HCT116 (cell line): Measurements from ENCODE around the gene ABHD2. TPM values are rescaled to one million over a fixed set of nuclear protein-coding genes. Genes with fewer than 3 reads are reported as not detected.

Source experiments
- ATAC-seq: fragments of 200-7000 bp; cut with Tn5 transposase; 2 replicates; pipeline ENCODE4 v1.9.1; 2020; ENCODE audit warnings: mild to moderate bottlenecking, moderate library complexity
- BruUV-seq: library from RNA; stranded (reverse); fragments of 400-500 nt; replicated peaks from 2 replicates; lab custom pipeline; 2021; lab: Mats Ljungman, UMichigan
- CTCF ChIA-PET: fragments of 300-600 bp; sonication (Branson Sonifier 250); formaldehyde crosslinking; loops from one replicate; lab custom pipeline; 2021; ENCODE audit warnings: antibody characterized with exemption; lab: Charles Lee
- POLR2A ChIA-PET: fragments of 300-600, 350-600 bp; sonication (Branson Sonifier 250); formaldehyde crosslinking; loops from one replicate; lab custom pipeline; 2021; ENCODE audit warnings: antibody characterized with exemption; lab: Charles Lee
- RAD21 ChIA-PET, 2 experiments: fragments of 300-600 bp; sonication (Branson Sonifier 250); formaldehyde crosslinking; loops; one replicate each; lab custom pipeline; 2023; ENCODE audit warnings: low total read pairs in 2 of 2; ENCODE audit not compliant: uncharacterized antibody in 2 of 2, unreplicated experiment in 2 of 2, low non-redundant PET in 1 of 2; lab: Charles Lee
- DNase-seq: peaks from one replicate; pipeline ENCODE4 v3.0.0-alpha.2; 2010; ENCODE audit warnings: low read depth, low spot score
- H2AFZ ChIP-seq: fragments of 200-600 bp; shearing (Covaris generic), sonication (generic); 2 replicates; pipeline ENCODE4 v1.6.1; 2017; ENCODE audit warnings: low read depth, mixed run types, mixed read lengths, antibody characterized with exemption, low read length; ENCODE audit not compliant: poor library complexity, severe bottlenecking
- H3K27ac ChIP-seq: 2 replicates; pipeline ENCODE4 v1.5.1; 2012; ENCODE audit warnings: low read depth, low read length
- H3K27me3 ChIP-seq: fragments of 200-600 bp; sonication (generic); 2 replicates; pipeline ENCODE4 v1.6.1; 2016; ENCODE audit warnings: mixed run types, low read length, mixed read lengths; ENCODE audit not compliant: insufficient read depth
- H3K36me3 ChIP-seq, 2 experiments: fragments of 200-500 bp in 1 of 2; fragments of 200-600 bp in 1 of 2; sonication (Bioruptor generic) in 1 of 2; sonication (generic) in 1 of 2; 2 replicates each; pipeline versions ENCODE4 v1.5.1 to v1.6.1; 2014 to 2016; ENCODE audit warnings: low read length in 2 of 2, inconsistent platforms in 1 of 2, mixed read lengths in 1 of 2, mixed run types in 1 of 2; ENCODE audit not compliant: insufficient read depth in 2 of 2, control insufficient read depth in 1 of 2
- H3K4me1 ChIP-seq, 2 experiments: fragments of 200-600 bp in 1 of 2; sonication (generic) in 1 of 2; 2 replicates each; pipeline versions ENCODE4 v1.5.1 to v1.6.1; 2012 to 2017; ENCODE audit warnings: low read length in 2 of 2, inconsistent platforms in 1 of 2, mild to moderate bottlenecking in 1 of 2, mixed read lengths in 1 of 2, mixed run types in 1 of 2, moderate library complexity in 1 of 2; ENCODE audit not compliant: insufficient read depth in 2 of 2, control insufficient read depth in 1 of 2
- H3K4me2 ChIP-seq: fragments of 200-600 bp; sonication (generic); 2 replicates; pipeline ENCODE4 v1.6.1; 2017; ENCODE audit warnings: mixed run types, low read length, mixed read lengths
- H3K4me3 ChIP-seq, 2 experiments: fragments of 200-600 bp in 1 of 2; sonication (generic) in 1 of 2; replicated peaks in 1 of 2; 2 replicates each; pipeline ENCODE4 v1.5.1; 2011 to 2016; ENCODE audit warnings: low read length in 2 of 2, control low read depth in 1 of 2, low read depth in 1 of 2, mild to moderate bottlenecking in 1 of 2, mixed read lengths in 1 of 2, mixed run types in 1 of 2
- H3K79me2 ChIP-seq: fragments of 200-600 bp; sonication (generic); 2 replicates; pipeline ENCODE4 v1.6.1; 2017; ENCODE audit warnings: mild to moderate bottlenecking, mixed run types, low read length, moderate library complexity, mixed read lengths; ENCODE audit not compliant: insufficient read depth
- H3K9ac ChIP-seq: fragments of 200-600 bp; sonication (generic); 2 replicates; pipeline ENCODE4 v1.6.1; 2016; ENCODE audit warnings: low read length, mixed read lengths
- H3K9me2 ChIP-seq: fragments of 200-600 bp; sonication (generic), shearing (Covaris generic); 2 replicates; pipeline ENCODE4 v1.6.1; 2017; ENCODE audit warnings: mixed run types, mild to moderate bottlenecking, moderate library complexity; ENCODE audit not compliant: insufficient read depth
- H3K9me3 ChIP-seq, 2 experiments: fragments of 200-500 bp in 1 of 2; fragments of 200-600 bp in 1 of 2; sonication (Bioruptor generic) in 1 of 2; sonication (generic) in 1 of 2; 2 replicates each; pipeline ENCODE4 v1.6.1; 2014 to 2017; ENCODE audit warnings: low read length in 2 of 2, mixed read lengths in 2 of 2, inconsistent platforms in 1 of 2, low read depth in 1 of 2, mild to moderate bottlenecking in 1 of 2, mixed run types in 1 of 2, moderate library complexity in 1 of 2; ENCODE audit not compliant: control insufficient read depth in 1 of 2, insufficient read depth in 1 of 2
- H4K20me1 ChIP-seq: fragments of 200-600 bp; sonication (generic), shearing (Covaris generic); 2 replicates; pipeline ENCODE4 v1.6.1; 2017; ENCODE audit warnings: mixed run types, mild to moderate bottlenecking, moderate library complexity; ENCODE audit not compliant: insufficient read depth
- ATF3 ChIP-seq: IDR thresholded peaks from 2 replicates; pipeline ENCODE4 v1.6.1; 2012
- CEBPB ChIP-seq: IDR thresholded peaks from 2 replicates; pipeline ENCODE4 v1.6.1; 2012; ENCODE audit warnings: low read depth
- EGR1 ChIP-seq: IDR thresholded peaks from 2 replicates; pipeline ENCODE4 v1.6.1; 2012; ENCODE audit warnings: low read depth
- ELF1 ChIP-seq: IDR thresholded peaks from 2 replicates; pipeline ENCODE4 v1.6.1; 2012; ENCODE audit warnings: low read depth, borderline replicate concordance
- EZH2 ChIP-seq: fragments of 200-600 bp; sonication (generic); IDR thresholded peaks from 2 replicates; pipeline ENCODE4 v1.6.1; 2017; ENCODE audit warnings: antibody characterized with exemption, mixed run types
- EZH2phosphoT487 ChIP-seq: fragments of 200-600 bp; IDR thresholded peaks from 2 replicates; pipeline ENCODE4 v1.6.1; 2018; ENCODE audit warnings: antibody characterized with exemption, borderline replicate concordance
- JUND ChIP-seq: IDR thresholded peaks from 2 replicates; pipeline ENCODE4 v1.6.1; 2012
- MAX ChIP-seq: IDR thresholded peaks from 2 replicates; pipeline ENCODE4 v1.6.1; 2012
- POLR2A ChIP-seq: IDR thresholded peaks from 2 replicates; pipeline ENCODE4 v1.7.0; 2011; ENCODE audit warnings: borderline replicate concordance; ENCODE audit not compliant: insufficient read depth, insufficient read length; ENCODE audit errors: extremely low read depth
- POLR2AphosphoS5 ChIP-seq: IDR thresholded peaks from 2 replicates; pipeline ENCODE4 v1.6.1; 2011; ENCODE audit warnings: mild to moderate bottlenecking, low read depth, low read length, moderate library complexity
- RAD21 ChIP-seq: IDR thresholded peaks from 2 replicates; pipeline ENCODE4 v1.6.1; 2012; ENCODE audit warnings: low read depth, mild to moderate bottlenecking
- SIN3A ChIP-seq: IDR thresholded peaks from 2 replicates; pipeline ENCODE4 v1.6.1; 2012; ENCODE audit warnings: low read depth
- SP1 ChIP-seq: IDR thresholded peaks from 2 replicates; pipeline ENCODE4 v1.6.1; 2012; ENCODE audit warnings: low read depth
- SRF ChIP-seq: IDR thresholded peaks from 2 replicates; pipeline ENCODE4 v1.6.1; 2012; ENCODE audit warnings: low read depth
- TCF7L2 ChIP-seq: IDR thresholded peaks from 2 replicates; pipeline ENCODE4 v1.7.0; 2011; ENCODE audit warnings: borderline replicate concordance, inconsistent platforms; ENCODE audit not compliant: insufficient read depth, insufficient read length; ENCODE audit errors: extremely low read depth
- ZBTB33 ChIP-seq: IDR thresholded peaks from 2 replicates; pipeline ENCODE4 v1.6.1; 2011; ENCODE audit warnings: mild to moderate bottlenecking, low read length, moderate library complexity; ENCODE audit not compliant: insufficient replicate concordance; ENCODE audit errors: extremely low read depth
- intact Hi-C: fragments of 100-400 bp; cut with micrococcal nuclease; formaldehyde crosslinking; loops from 2 replicates; pipeline ENCODE4 v1.10.0; 2022
- total RNA-seq: library from RNA; stranded (reverse); gene quantifications from one replicate; pipeline ENCODE4 v1.2.1, GENCODE V29; 2021; ENCODE audit not compliant: unreplicated experiment

The ABHD2 gene
- total RNA-seq, 1 experiment from 2014 or later = 40.8 TPM

GRCh38 chr15:89091627-89092220 is 3.5 kb downstream of the ABHD2 start:
- intact Hi-C loops = no loop called here
- no peaks in the 10 kb centered on the region for H3K9me2 ChIP-seq
- H3K9ac ChIP-seq = no peak overlapping the region
- no peak for ATAC-seq
- no peak for DNase-seq
- H3K27me3 ChIP-seq = no peaks in the 10 kb centered on the region
- TF ChIP-seq MAX (no peak), EZH2phosphoT487 (no peak), ELF1 (no peak), CEBPB (no peak), SIN3A (no peak), RAD21 (no peak), ZBTB33 (no peak)
- ChIA-PET POLR2A (no interaction called here), CTCF (interaction anchor here (1.5 to 3.5 kb wide), 2 partner anchors 34 to 37 kb away, joined by 4 to 14 read pairs; no protein-coding TSS in a partner anchor), RAD21 (no interaction called here)
- peaks cover 12 to 32% of the 10 kb centered on the region in 2 experiments for H3K4me1 ChIP-seq
- no peaks in the 10 kb centered on the region for H4K20me1 ChIP-seq
- peaks cover 5% of the 10 kb centered on the region; the same call in 1 of the 2 replicates for H3K79me2 ChIP-seq
- H3K4me3 ChIP-seq = no peak overlapping the region
- BruUV-seq = TSS peak; percentile 23
- no peak overlapping the region for H3K4me2 ChIP-seq
- H3K9me3 ChIP-seq = no peaks in the 10 kb centered on the region
- H3K27ac ChIP-seq = no peak overlapping the region
- H2AFZ ChIP-seq = no peak overlapping the region
- H3K36me3 ChIP-seq = no peaks in the 10 kb centered on the region

- DNase-seq (no peak), ATAC-seq (no peak)
- H3K4me2 ChIP-seq = no peak overlapping the region
- intact Hi-C loops = no loop called here
- no peaks in the 10 kb centered on the region for H3K27me3 ChIP-seq
- H3K4me3 ChIP-seq = no peak overlapping the region
- RAD21 ChIA-PET = no interaction called here
- no peak overlapping the region for H3K9ac ChIP-seq
- H2AFZ ChIP-seq = no peak overlapping the region
- H3K79me2 ChIP-seq = peaks cover 11% of the 10 kb centered on the region
- H3K4me1 ChIP-seq = peaks cover 4 to 20% of the 10 kb centered on the region in 2 experiments; a peak in 2 of 4 replicates
- POLR2A ChIA-PET = no interaction called here
- no peaks in the 10 kb centered on the region for H3K9me3 ChIP-seq
- CTCF ChIA-PET = no interaction called here
- no peaks in the 10 kb centered on the region for H4K20me1 ChIP-seq
- no peaks in the 10 kb centered on the region for H3K9me2 ChIP-seq
- H3K27ac ChIP-seq = no peak overlapping the region
- no peaks in the 10 kb centered on the region for H3K36me3 ChIP-seq
- BruUV-seq = no TSS peak
- no peak for TF ChIP-seq ELF1
- no peak for TF ChIP-seq JUND
- TF ChIP-seq SRF = no peak
- no peak for TF ChIP-seq SP1
- TF ChIP-seq EGR1 = no peak
- no peak for TF ChIP-seq POLR2A
- no peak for TF ChIP-seq SIN3A
- TF ChIP-seq EZH2 = no peak
- no peak for TF ChIP-seq POLR2AphosphoS5
- no peak for TF ChIP-seq ATF3
- TF ChIP-seq TCF7L2 = no peak
- TF ChIP-seq EZH2phosphoT487 = no peak
- no peak for TF ChIP-seq MAX
- TF ChIP-seq ZBTB33 = no peak
- TF ChIP-seq CEBPB = no peak
These were observed 5.3 kb downstream of the ABHD2 start for GRCh38 chr15:89093509-89093908.
